Fibroblast of villous mesenchyme (primary cell): ENCODE measurements around the gene KIF14. TPM values are rescaled to one million over a fixed set of nuclear protein-coding genes. Genes with fewer than 3 reads are reported as not detected.

Experiments used
- DNase-seq: peaks from one replicate; pipeline ENCODE4 v3.0.0-alpha.2; 2010; ENCODE audit warnings: low read depth
- H3K4me3 ChIP-seq: 2 replicates; pipeline ENCODE4 v1.5.1; 2011; ENCODE audit warnings: low read depth, mild to moderate bottlenecking, low read length
- total RNA-seq: library from RNA; depleted of rRNA; stranded (reverse); fragments of >200 nt; gene quantifications from 2 replicates; pipeline ENCODE4 v1.2.3, GENCODE V29; 2012
- TF ChIP-seq, protein P1 (sequence below): IDR thresholded peaks from 2 replicates; pipeline ENCODE4 v1.5.1; 2012; ENCODE audit warnings: low read depth, mild to moderate bottlenecking, low read length; ENCODE audit not compliant: insufficient read depth

KIF14 gene
- total RNA-seq, 1 donor = 14.2 TPM

DNA sequence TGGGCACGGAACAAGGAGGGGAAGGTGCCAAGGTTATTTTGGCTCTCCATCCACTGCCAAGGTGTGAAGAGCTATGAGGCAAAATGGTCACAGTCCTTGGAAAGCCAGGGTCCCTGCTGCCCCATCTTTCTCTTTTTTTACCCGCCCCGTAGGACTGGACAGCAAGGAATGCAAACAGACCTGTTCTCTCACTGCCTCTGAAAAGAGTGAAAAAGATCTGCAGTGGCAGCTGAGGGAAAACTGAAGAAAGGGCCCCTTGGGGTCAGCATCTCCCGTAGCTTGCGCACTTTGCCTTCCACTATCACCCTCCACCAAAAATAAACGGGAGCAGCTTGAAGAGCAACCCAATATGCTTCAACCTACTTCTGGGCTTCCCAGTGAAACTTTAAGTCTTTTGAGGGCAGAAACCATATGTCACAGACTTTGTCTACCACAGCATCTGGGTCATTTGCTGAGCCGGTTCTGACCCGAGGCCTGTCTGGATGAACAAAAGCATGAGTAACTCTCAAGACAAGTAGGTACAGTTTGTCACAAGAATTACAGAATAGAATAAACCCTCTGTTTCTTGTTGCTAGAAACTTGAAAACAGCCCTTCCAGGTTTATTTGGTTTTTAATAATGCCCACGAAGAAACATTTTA, 9.4 kb upstream of the KIF14 start:
- H3K4me3 ChIP-seq = no peak overlapping the region
- TF ChIP-seq, protein P1, sequence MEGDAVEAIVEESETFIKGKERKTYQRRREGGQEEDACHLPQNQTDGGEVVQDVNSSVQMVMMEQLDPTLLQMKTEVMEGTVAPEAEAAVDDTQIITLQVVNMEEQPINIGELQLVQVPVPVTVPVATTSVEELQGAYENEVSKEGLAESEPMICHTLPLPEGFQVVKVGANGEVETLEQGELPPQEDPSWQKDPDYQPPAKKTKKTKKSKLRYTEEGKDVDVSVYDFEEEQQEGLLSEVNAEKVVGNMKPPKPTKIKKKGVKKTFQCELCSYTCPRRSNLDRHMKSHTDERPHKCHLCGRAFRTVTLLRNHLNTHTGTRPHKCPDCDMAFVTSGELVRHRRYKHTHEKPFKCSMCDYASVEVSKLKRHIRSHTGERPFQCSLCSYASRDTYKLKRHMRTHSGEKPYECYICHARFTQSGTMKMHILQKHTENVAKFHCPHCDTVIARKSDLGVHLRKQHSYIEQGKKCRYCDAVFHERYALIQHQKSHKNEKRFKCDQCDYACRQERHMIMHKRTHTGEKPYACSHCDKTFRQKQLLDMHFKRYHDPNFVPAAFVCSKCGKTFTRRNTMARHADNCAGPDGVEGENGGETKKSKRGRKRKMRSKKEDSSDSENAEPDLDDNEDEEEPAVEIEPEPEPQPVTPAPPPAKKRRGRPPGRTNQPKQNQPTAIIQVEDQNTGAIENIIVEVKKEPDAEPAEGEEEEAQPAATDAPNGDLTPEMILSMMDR = no peak
- no peak for DNase-seq

- TF ChIP-seq, protein P1 = no peak
- no peak overlapping the region for H3K4me3 ChIP-seq
- DNase-seq = no peak
These were observed 7.8 kb upstream of the KIF14 start for GRCh38 chr1:200628223-200628881.

- TF ChIP-seq, protein P1 = no peak
- no peak overlapping the region for H3K4me3 ChIP-seq
- no peak for DNase-seq
These were observed 7.1 kb upstream of the KIF14 start for GRCh38 chr1:200627575-200628222.

- no peak for DNase-seq
- no peak overlapping the region for H3K4me3 ChIP-seq
- TF ChIP-seq, protein P1 = no peak
These were observed 6.4 kb upstream of the KIF14 start for GRCh38 chr1:200626853-200627534.

DNA sequence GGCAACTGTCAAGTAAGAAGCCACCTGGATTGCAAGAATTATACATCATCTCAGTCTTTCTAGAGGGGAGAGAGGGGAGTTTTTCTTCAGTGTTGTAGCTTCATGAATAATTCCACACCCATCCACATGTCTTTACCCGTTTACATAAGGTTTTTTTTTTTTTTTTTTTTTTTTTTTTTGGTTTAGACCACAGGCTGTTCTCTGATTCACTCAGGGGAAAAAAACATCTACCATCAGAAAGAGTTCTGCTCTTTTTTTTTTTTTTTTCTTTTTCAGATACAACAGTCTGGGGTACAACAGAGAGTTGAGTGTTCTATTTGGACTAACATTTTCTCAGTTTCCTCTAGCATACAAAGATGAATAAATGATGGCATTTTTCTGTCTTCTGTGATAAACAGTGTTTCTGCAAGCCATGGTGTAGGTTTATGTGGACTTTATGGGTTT, 4.9 kb upstream of the KIF14 start:
- H3K4me3 ChIP-seq = no peak overlapping the region
- DNase-seq = no peak
- TF ChIP-seq, protein P1 = no peak

DNA sequence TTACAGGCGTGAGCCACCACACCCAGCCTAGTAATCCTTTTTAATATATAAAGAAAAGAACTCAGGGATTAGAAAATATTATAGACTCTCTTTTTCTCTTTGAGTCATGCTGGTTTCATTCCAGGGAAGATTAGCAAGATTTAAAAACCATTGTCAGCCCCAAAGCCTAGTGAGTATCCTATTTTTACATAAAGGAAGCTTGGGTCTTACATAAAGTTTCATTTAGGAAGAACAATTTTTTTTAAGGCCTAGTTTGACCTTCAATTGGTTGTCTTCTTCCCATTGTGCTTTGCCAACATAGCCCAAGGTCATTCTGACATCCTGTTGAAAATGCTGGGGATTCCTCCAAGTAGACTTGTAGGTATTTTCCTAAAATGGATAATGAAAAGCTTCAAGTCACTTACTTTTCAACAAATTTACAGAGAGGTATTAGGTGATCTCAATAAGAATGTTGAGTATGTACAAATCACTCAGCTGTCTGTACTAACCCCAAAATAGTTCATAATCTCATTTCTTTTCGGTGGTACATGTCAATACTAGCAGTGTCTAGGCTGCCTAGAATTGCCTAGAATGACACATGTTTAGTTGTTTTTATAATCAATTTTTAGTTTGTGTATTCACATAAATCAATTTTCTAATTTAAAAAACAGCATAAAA, 4.3 kb upstream of the KIF14 start:
- TF ChIP-seq, protein P1 = no peak
- DNase-seq = no peak

More for the DNA sequence above, 4.3 kb upstream of the KIF14 start:
- no peak overlapping the region for H3K4me3 ChIP-seq
